ENCODE data around the gene MYH9.

DNA sequence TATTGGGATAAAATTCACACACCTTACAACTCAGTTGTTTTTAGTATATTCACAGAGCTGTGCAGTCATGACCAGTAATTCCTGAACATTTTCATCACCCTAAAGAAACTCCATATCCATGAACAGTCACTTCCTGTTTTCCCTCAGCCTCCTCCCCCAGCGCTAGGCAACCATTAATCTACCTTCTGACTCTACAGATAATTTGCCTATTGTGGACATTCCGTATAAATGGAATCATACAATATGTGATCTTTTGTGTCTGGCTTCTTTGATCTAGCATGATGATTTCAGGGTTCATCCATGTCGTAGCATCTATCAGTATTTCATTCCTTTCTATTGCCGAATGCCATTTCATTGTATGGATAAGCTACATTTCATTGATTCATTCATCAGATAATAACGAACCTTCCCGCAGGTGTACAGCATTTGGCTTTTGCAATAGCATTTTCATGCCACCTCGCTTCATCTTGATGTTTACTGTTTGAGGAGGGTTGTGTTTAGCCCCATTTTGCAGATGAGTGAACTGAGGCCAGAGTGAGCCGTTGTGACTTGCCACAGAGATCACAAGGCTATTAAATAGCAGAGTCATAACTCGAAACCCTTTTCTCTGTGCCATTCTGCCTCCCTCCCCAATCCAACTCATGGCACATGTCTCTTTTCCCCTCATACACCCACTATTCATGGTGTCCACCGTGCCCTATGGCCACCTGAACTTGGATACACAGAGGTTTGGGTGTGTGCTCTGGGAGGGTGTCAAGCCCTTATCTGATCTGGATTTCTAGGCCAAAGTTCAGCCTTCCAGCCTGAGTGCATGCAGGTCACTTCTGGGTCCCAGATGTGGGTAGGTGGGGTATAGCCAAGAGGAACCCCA is 11.1 kb upstream of the MYH9 start:
- TF ChIP-seq, protein P1, sequence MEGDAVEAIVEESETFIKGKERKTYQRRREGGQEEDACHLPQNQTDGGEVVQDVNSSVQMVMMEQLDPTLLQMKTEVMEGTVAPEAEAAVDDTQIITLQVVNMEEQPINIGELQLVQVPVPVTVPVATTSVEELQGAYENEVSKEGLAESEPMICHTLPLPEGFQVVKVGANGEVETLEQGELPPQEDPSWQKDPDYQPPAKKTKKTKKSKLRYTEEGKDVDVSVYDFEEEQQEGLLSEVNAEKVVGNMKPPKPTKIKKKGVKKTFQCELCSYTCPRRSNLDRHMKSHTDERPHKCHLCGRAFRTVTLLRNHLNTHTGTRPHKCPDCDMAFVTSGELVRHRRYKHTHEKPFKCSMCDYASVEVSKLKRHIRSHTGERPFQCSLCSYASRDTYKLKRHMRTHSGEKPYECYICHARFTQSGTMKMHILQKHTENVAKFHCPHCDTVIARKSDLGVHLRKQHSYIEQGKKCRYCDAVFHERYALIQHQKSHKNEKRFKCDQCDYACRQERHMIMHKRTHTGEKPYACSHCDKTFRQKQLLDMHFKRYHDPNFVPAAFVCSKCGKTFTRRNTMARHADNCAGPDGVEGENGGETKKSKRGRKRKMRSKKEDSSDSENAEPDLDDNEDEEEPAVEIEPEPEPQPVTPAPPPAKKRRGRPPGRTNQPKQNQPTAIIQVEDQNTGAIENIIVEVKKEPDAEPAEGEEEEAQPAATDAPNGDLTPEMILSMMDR (IDR thresholded peaks at IDR 0.05): no peak
- TF ChIP-seq POLR2AphosphoS5 (IDR thresholded peaks at IDR 0.05): no peak
